Measurements from ENCODE around the gene MTG1. TPM values are rescaled to one million over a fixed set of nuclear protein-coding genes. Genes with fewer than 3 reads are reported as not detected.
A peak's percentile ranks its signal among the peaks of the same experiment; 100 is the strongest.

MTG1 gene
- polyA plus RNA-seq, 1 donor (not counting 4 experiments of a cell fraction or from before 2014, with no cell fraction given): 31.6 TPM

GRCh38 chr10:133362846-133363245 lies 31.1 kb upstream of the MTG1 start:
- H2AFZ ChIP-seq (ENCODE audit: control insufficient read depth, low read length): no peak overlapping the region
- H3K27me3 ChIP-seq (ENCODE audit: control insufficient read depth, extremely low read depth, insufficient read depth, low read length): no peaks in the 10 kb centered on the region
- H3K4me2 ChIP-seq (ENCODE audit: control insufficient read depth, extremely low read depth, insufficient read depth, low read depth, low read length): no peak overlapping the region
- no peaks in the 10 kb centered on the region for H3K79me2 ChIP-seq (ENCODE audit: control insufficient read depth, insufficient read depth, low read length)
- no peak overlapping the region for H3K27ac ChIP-seq (ENCODE audit: control insufficient read depth, insufficient read depth, low read length)
- H3K9ac ChIP-seq (ENCODE audit: control insufficient read depth, extremely low read depth, insufficient read depth, low read length): no peak overlapping the region
- peaks cover 12 to 21% of the 10 kb centered on the region in 2 experiments for H3K36me3 ChIP-seq (ENCODE audit: control insufficient read depth in 2 of 2, extremely low read depth in 1 of 2, insufficient read depth in 2 of 2, low read length in 2 of 2)
- peaks cover 5% of the 10 kb centered on the region for H3K4me1 ChIP-seq (ENCODE audit: control insufficient read depth, extremely low read depth, insufficient read depth, low read length)
- dilution Hi-C loops (cut with MboI; ENCODE audit: extremely low pct_ligation_motif_present, low sequenced_read_pairs): no loop called here
- H4K20me1 ChIP-seq (ENCODE audit: control insufficient read depth, extremely low read depth, insufficient read depth, low read length): no peaks in the 10 kb centered on the region
- DNase-seq (ENCODE audit: low read depth, low spot score): no peak
- TF ChIP-seq CTCF (optimal IDR thresholded peaks at IDR 0.05 in 1 of 3, IDR thresholded peaks at IDR 0.05 in 1 of 3, conservative IDR thresholded peaks at IDR 0.05 in 1 of 3; ENCODE audit: extremely low read depth in 1 of 3, insufficient read depth in 2 of 3, low read length in 3 of 3) (no peak), EZH2 (IDR thresholded peaks at IDR 0.05; ENCODE audit: low read length) (no peak)
- H3K4me3 ChIP-seq (ENCODE audit: control insufficient read depth in 2 of 3, extremely low read depth in 1 of 3, insufficient read depth in 2 of 3, low read depth in 1 of 3, low read length in 3 of 3): no peak overlapping the region
- no peaks in the 10 kb centered on the region for H3K9me3 ChIP-seq (ENCODE audit: control insufficient read depth, low read depth, low read length)
- no peak for FAIRE-seq
- no peaks in the 10 kb centered on the region for H3K9me1 ChIP-seq (ENCODE audit: control insufficient read depth, extremely low read depth, insufficient read depth, low read length)

- FAIRE-seq: no peak
- no peak overlapping the region for H3K27ac ChIP-seq (ENCODE audit: control insufficient read depth, insufficient read depth, low read length)
- dilution Hi-C loops (cut with MboI; ENCODE audit: extremely low pct_ligation_motif_present, low sequenced_read_pairs): no loop called here
Measured at GRCh38 chr10:133364645-133365431, 29.1 kb upstream of the MTG1 start.

More at GRCh38 chr10:133364645-133365431, 29.1 kb upstream of the MTG1 start:
- peak overlapping the region; percentile 22 for H3K4me2 ChIP-seq (ENCODE audit: control insufficient read depth, extremely low read depth, insufficient read depth, low read depth, low read length)
- H3K9me3 ChIP-seq (ENCODE audit: control insufficient read depth, low read depth, low read length): no peaks in the 10 kb centered on the region
- H3K4me3 ChIP-seq (ENCODE audit: control insufficient read depth in 2 of 3, extremely low read depth in 1 of 3, insufficient read depth in 2 of 3, low read depth in 1 of 3, low read length in 3 of 3): no peak overlapping the region
- no peak overlapping the region for H3K9ac ChIP-seq (ENCODE audit: control insufficient read depth, extremely low read depth, insufficient read depth, low read length)
- H3K9me1 ChIP-seq (ENCODE audit: control insufficient read depth, extremely low read depth, insufficient read depth, low read length): no peaks in the 10 kb centered on the region
- peaks cover 22 to 31% of the 10 kb centered on the region in 2 experiments for H3K36me3 ChIP-seq (ENCODE audit: control insufficient read depth in 2 of 2, extremely low read depth in 1 of 2, insufficient read depth in 2 of 2, low read length in 2 of 2)
- no peaks in the 10 kb centered on the region for H3K27me3 ChIP-seq (ENCODE audit: control insufficient read depth, extremely low read depth, insufficient read depth, low read length)
- DNase-seq (ENCODE audit: low read depth, low spot score): no peak
- H3K79me2 ChIP-seq (ENCODE audit: control insufficient read depth, insufficient read depth, low read length): no peaks in the 10 kb centered on the region
- H4K20me1 ChIP-seq (ENCODE audit: control insufficient read depth, extremely low read depth, insufficient read depth, low read length): no peaks in the 10 kb centered on the region
- no peak for TF ChIP-seq CTCF (optimal IDR thresholded peaks at IDR 0.05 in 1 of 3, IDR thresholded peaks at IDR 0.05 in 1 of 3, conservative IDR thresholded peaks at IDR 0.05 in 1 of 3; ENCODE audit: extremely low read depth in 1 of 3, insufficient read depth in 2 of 3, low read length in 3 of 3)
- TF ChIP-seq EZH2 (IDR thresholded peaks at IDR 0.05; ENCODE audit: low read length): no peak
- H3K4me1 ChIP-seq (ENCODE audit: control insufficient read depth, extremely low read depth, insufficient read depth, low read length): peaks cover 5% of the 10 kb centered on the region
- H2AFZ ChIP-seq (ENCODE audit: control insufficient read depth, low read length): no peak overlapping the region

Data from keratinocyte (primary cell).